GM23338 (cell line): ENCODE measurements around the gene TBKBP1.

Experiments
- CREB1 ChIP-seq: fragments of 250-450 bp; sonication (Bioruptor Pico); IDR thresholded peaks from 2 replicates; pipeline ENCODE4 v1.5.0; 2020; ENCODE audit warnings: low read depth, mild to moderate bottlenecking, moderate library complexity
- CTCF ChIP-seq, 2 experiments: fragments of 200-600 bp in 1 of 2; sonication (generic) in 1 of 2; conservative IDR thresholded peaks; 2 replicates each; pipeline versions ENCODE4 v1.5.1 to v1.6.1; 2016 to 2017; ENCODE audit warnings: antibody characterized with exemption in 2 of 2, low read depth in 2 of 2, mild to moderate bottlenecking in 2 of 2, moderate library complexity in 1 of 2
- EZH2 ChIP-seq: fragments of 200-600 bp; sonication (generic); IDR thresholded peaks from one replicate; pipeline ENCODE4 v1.8.0; 2017; ENCODE audit warnings: antibody characterized with exemption, mild to moderate bottlenecking, low read depth; ENCODE audit not compliant: unreplicated experiment
- EZH2phosphoT487 ChIP-seq: fragments of 200-600 bp; sonication (generic); IDR thresholded peaks from one replicate; pipeline ENCODE4 v1.8.1; 2018; ENCODE audit warnings: antibody characterized with exemption; ENCODE audit not compliant: unreplicated experiment
- JUNB ChIP-seq: IDR thresholded peaks from one replicate; pipeline ENCODE4 v1.6.1; 2016; ENCODE audit warnings: antibody characterized with exemption; ENCODE audit not compliant: unreplicated experiment
- POLR2AphosphoS5 ChIP-seq: IDR thresholded peaks from 2 replicates; pipeline ENCODE4 v1.6.1; 2016; ENCODE audit warnings: antibody characterized with exemption, low read depth
- REST ChIP-seq: IDR thresholded peaks from one replicate; pipeline ENCODE4 v1.6.1; 2018; ENCODE audit warnings: antibody characterized with exemption; ENCODE audit not compliant: unreplicated experiment
- ZNF331 ChIP-seq: fragments of 250-450 bp; sonication (Bioruptor Pico); IDR thresholded peaks from 2 replicates; pipeline ENCODE4 v1.5.0; 2020; ENCODE audit warnings: low read depth, mild to moderate bottlenecking, moderate library complexity

GRCh38 chr17:47720196-47720595 is 26.2 kb downstream of the TBKBP1 start:
- TF ChIP-seq CTCF (conservative IDR thresholded peaks at IDR 0.05; ENCODE audit: low read depth in 2 of 2) (no peak), EZH2phosphoT487 (no peak), EZH2 (no peak), POLR2AphosphoS5 (no peak), ZNF331 (no peak), REST (no peak), CREB1 (no peak), JUNB (no peak)
